NCI-H2196 (cell line): ENCODE data around the gene FMNL2.

Experiments used
- DNase-seq: peaks from one replicate; lab custom pipeline; 2025; ENCODE audit not compliant: unreplicated experiment; lab: John Stamatoyannopoulos, UW

The FMNL2 gene

DNA sequence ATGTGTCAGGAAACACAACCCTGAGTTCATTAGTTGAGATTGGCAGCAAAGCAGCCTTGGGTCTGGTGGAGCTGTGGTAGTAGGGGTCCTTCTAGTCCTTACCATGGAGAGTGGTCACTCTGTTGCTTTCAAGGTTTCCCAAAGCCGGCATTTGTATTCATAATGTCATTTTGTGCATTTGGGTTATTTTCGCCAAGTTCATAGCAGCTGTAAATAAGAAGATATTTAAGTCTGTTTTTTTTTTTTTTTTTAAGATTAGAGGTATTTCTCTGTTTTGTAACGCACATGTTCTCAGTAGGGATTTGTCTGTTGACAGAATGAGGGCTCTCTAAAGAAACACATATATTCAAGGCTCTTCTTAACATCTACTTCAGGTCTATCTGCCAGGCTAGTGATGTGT lies 268.2 kb downstream of the FMNL2 start:
- no peak for DNase-seq

GRCh38 chr2:152606081-152606480 lies 271.1 kb downstream of the FMNL2 start:
- no peak for DNase-seq

DNA sequence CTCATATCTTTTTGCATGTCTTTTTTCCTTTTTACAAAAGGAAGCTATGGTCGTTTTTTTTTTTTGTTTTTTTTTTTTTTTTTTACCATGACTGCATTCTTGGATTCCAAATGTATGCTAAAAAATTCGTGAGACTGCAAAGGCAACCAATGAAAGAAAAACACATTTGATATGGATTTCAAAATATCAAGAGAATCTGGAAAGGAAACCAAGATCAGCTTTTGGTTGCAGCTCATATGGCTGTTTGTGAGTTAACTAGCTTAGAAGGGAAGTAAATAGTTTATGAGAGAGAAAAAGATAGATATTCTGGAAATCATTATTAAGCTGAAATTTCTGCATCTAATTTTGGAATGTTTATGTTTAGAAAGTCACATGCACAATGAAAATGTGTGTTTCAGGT lies 272.0 kb downstream of the FMNL2 start:
- DNase-seq = no peak

DNA sequence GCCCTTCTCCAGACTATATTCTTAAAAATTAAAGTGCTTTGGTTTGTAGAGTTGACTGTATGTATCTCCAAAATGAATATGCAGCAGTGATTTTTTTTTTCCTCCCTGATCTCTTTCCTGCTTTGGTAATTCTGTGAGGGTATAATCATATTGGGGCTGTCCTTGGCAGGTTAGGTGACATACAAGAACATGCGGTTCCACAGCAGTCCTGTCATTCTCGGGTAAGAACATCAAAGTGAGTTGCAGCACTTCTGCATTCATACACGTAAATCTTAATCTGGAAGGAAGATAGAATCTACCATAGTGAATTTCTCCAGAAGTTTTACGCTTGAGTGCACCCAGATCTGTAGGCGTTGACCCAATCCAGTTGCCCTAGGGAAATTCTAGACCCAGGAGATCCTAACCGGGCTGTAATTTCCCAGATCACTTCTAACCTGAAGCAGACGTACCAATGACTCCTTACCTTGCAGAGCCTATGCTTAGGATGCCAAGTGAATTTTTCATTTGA lies 272.9 kb downstream of the FMNL2 start:
- no peak for DNase-seq

DNA sequence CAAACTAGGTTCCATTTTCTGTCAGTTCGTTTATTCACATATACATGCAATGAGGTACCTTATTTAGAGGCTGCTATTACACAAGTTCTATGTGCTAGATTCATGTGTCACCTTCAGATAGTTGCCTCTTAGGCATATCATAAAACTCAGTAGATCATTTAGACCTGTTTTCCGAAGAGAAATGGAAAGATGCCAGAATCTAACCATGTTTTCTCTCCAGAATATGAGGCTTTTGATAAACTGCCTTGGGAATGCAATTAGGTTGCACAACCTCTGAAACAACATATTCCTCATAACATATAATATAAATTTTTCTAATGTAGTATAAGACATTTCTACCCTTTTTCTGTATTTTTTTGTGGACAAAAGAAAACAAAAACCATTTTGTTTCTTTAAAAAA lies 274.2 kb downstream of the FMNL2 start:
- no peak for DNase-seq

DNA sequence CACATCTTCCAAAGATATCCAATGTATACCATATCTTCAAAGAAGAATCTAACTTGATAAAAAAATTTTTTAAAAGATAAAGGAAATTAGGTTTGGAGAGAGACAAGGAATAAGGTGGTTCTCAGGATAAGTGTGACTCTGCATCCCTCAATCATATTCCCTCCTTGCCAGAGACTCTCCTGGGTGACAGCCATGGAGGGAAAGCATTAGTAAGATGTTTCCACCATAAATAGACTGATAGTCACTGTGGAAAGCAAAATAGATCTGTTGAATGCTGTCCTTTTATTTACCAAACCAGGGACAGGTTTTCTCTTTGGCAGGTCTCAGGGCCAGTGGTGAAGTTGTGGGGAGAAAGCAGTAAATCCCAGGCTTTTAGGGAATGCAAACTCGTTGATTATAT lies 274.7 kb downstream of the FMNL2 start:
- DNase-seq = no peak

- DNase-seq = no peak
These were observed 276.7 kb downstream of the FMNL2 start for GRCh38 chr2:152611458-152612231.

DNA sequence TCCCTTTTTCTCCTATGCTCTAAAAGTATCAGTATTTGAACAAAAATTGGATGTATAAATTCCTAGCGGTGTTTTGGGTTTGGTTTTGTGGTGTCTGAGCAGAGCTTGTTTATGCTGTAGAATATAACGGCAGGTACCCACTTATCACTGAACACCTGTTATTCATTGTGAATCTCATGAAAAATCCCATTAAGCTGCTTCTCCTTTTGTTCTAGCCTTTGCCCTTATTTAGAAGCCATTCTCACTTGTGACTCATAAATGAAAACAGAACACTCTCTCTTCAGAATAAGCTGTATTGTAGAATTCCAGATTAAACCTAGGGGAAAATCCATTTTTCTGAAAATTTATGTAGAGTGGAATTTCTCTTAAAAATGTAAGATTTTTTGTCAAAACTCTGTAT lies 278.3 kb downstream of the FMNL2 start:
- DNase-seq = no peak

DNA sequence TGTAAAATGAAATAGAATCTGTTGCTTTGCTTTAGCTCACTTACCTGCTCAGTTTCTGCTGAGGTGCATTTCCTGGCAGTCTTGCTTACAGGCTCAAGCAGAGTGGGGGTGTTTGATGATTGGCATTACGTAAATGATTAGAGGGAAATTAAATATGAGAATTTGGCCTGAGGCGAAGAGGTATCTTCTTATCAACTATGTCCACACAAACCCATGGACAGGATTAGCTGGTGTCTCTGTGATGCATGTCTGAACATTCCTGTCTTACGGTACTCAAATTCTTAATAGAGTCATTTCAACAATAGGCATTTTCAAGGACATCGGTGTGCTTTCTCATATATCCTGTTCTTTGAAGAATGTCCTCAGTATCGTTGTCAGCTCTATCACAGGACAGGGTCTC lies 280.2 kb downstream of the FMNL2 start:
- no peak for DNase-seq

DNA sequence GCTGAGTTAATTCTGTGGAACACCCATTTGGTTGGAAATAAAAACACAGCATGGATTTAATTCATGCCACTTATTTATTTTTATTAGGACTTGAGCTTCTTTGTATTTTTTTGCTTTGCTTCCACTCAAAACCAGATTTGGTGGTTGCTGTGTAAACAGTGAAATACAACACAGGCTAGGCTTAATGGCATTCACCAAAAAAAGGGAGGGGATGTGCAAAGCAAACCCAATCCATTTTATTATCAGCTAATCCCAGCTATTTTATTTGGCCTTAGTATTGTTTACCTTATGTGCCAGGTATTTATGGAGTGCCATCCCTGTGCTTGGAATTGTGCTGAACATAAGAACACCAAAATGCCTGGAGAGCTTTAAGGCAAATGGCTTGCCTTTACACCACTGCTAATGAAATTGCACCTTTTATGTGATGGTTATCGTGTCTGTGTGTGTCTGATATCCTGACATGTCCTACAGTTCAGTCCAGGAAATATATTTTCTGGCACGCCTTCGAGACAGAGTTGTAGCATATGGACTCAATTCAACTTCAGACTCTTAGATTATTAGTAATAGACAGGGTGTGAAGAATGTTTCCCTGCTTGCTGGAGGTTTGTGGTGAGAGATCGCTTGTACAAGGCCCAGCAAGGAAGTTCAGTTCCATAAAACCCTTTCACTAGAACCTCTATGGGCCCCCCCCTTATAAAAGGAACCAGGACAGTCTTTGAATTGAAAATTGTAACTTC lies 282.6 kb downstream of the FMNL2 start:
- DNase-seq = no peak

DNA sequence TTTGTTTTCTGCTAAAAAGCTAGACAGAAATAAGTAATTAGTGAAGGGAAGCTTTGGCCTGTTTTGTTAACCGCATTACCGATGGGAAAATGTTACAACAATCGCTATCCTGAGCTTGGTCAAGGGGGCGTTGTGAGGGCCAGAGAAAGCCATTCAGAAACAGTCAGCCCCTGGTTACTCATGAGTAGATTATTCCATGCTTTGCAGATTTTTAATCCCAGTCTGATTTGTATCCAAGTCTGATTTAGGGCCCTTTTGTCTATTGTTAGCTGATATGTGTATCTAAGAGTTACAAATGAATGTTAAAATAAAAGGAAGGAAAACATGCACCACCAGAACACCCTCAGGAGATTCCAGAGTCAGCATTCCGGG lies 283.2 kb downstream of the FMNL2 start:
- DNase-seq = no peak

- DNase-seq = no peak
These were observed 285.2 kb downstream of the FMNL2 start for GRCh38 chr2:152620208-152620607.

DNA sequence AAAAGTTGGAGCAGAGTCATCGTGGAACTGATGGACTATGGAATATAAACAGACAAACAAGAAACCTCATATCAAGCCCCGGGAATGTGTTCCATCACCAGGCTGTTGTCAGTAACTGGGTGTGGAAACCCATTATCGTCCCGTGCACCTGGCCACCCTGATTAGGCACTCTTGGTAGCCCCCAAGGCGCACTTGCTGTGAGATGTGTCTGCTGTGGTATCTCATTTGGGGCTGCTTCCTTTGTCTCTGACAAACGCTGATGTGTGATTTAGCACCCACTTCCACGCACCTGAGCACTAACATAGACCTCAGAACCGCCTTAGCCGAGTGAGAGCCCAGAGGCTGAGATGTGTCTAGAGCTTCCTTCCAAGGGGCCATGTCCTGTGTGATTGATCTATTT lies 286.0 kb downstream of the FMNL2 start:
- DNase-seq = no peak

- DNase-seq = no peak
These were observed 287.2 kb downstream of the FMNL2 start for GRCh38 chr2:152622219-152622618.

DNA sequence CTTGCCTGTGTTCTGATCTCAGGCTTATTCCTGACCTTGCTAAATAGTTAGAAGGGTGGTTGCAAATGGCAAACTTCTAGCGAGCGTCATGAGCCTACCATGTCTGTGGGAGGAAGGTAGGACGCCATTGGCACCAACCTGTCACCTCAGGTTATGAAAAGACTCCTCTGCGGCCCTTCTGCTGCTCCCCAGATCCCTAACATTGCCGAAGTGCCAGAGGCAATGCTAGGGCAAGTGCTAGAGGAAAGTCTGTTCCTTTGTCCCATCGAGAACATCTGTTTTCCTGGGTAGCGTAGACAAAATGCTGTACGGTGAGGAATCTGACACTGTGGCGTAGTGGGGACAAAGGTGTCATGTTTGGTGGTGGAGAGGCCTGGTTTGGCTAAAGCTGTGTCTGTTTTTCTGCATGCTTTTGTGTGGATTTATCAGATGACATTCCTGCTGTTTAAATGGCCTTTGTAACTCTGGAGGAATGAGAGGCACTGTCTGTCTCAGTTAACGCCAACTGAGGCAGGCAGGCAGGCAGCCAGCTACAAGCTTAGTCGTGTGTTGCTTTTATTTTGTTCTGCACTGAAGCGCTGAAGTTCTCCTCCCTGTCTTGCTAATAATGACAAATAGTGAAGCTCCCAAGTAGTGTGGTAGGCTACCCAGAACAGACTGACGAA lies 288.2 kb downstream of the FMNL2 start:
- DNase-seq = no peak

GRCh38 chr2:152623775-152624174 lies 288.8 kb downstream of the FMNL2 start:
- DNase-seq = no peak

GRCh38 chr2:152624805-152625204 lies 289.8 kb downstream of the FMNL2 start:
- DNase-seq = no peak

DNA sequence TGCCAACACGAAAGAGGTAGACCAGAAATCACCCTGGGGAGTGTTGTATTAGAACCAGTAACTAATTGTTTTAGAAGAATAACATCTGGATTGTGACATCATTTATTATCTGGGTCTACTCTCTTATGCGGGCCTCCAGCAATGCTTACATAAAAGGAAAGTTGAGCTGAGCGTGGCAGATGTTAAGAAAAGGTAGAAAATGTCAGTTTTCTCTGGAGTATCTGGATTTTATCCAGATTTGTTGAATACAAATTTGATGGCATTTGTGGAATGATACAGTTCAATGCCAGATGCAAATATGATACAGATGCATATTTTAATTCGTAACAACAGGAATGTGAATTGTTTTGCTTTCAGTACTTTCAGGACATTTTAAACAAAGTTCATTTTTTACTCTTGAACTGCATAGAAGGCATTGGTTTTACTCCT lies 292.0 kb downstream of the FMNL2 start:
- DNase-seq = no peak

- DNase-seq = no peak
These were observed 292.5 kb downstream of the FMNL2 start for GRCh38 chr2:152627351-152627957.

- DNase-seq = no peak
These were observed 294.2 kb downstream of the FMNL2 start for GRCh38 chr2:152629202-152629601.

- DNase-seq = no peak
These were observed 295.5 kb downstream of the FMNL2 start for GRCh38 chr2:152630466-152630865.
